SK-N-SH treated with all-trans-retinoic acid at 6 μM for 48 hours (cell line): Measurements from ENCODE around the gene SYNE1.

ENCODE experiments used
- ARNTL ChIP-seq: fragments of 450-650 bp; formaldehyde crosslinking; IDR thresholded peaks from 2 replicates; pipeline ENCODE4 v1.5.0; 2020; ENCODE audit warnings: low read depth, mild to moderate bottlenecking, moderate library complexity, borderline replicate concordance
- ESRRG ChIP-seq: fragments of 250-450 bp; sonication (Bioruptor Pico); IDR thresholded peaks from 2 replicates; pipeline ENCODE4 v1.6.1; 2021; ENCODE audit warnings: mild to moderate bottlenecking
- PATZ1 ChIP-seq: fragments of 250-450 bp; sonication (Bioruptor Pico); IDR thresholded peaks from 2 replicates; pipeline ENCODE4 v1.8.0; 2020; ENCODE audit warnings: mild to moderate bottlenecking, moderate library complexity, borderline replicate concordance
- RARB ChIP-seq: fragments of 250-450 bp; sonication (Bioruptor Pico); IDR thresholded peaks from 2 replicates; pipeline ENCODE4 v1.8.0; 2021; ENCODE audit warnings: mild to moderate bottlenecking, moderate library complexity
- TSHZ2 ChIP-seq: fragments of 250-450 bp; sonication (Bioruptor Pico); IDR thresholded peaks from 2 replicates; pipeline ENCODE4 v1.5.0; 2020; ENCODE audit warnings: mild to moderate bottlenecking, moderate library complexity
- ZC3H10 ChIP-seq: fragments of 250-450 bp; sonication (Bioruptor Pico); IDR thresholded peaks from 2 replicates; pipeline ENCODE4 v1.5.1; 2021; ENCODE audit warnings: mild to moderate bottlenecking, moderate library complexity
- TF ChIP-seq, protein P1 (sequence below): fragments of 250-450 bp; sonication (Bioruptor Pico); IDR thresholded peaks from 2 replicates; pipeline ENCODE4 v1.5.1; 2020; ENCODE audit warnings: low read depth, mild to moderate bottlenecking, moderate library complexity

- TF ChIP-seq ARNTL (no peak), TSHZ2 (CRISPR knock-in tag) (no peak), ESRRG (CRISPR knock-in tag) (no peak), RARB (CRISPR knock-in tag) (no peak), ZC3H10 (CRISPR knock-in tag) (no peak), PATZ1 (CRISPR knock-in tag) (no peak)
- TF ChIP-seq, protein P1, sequence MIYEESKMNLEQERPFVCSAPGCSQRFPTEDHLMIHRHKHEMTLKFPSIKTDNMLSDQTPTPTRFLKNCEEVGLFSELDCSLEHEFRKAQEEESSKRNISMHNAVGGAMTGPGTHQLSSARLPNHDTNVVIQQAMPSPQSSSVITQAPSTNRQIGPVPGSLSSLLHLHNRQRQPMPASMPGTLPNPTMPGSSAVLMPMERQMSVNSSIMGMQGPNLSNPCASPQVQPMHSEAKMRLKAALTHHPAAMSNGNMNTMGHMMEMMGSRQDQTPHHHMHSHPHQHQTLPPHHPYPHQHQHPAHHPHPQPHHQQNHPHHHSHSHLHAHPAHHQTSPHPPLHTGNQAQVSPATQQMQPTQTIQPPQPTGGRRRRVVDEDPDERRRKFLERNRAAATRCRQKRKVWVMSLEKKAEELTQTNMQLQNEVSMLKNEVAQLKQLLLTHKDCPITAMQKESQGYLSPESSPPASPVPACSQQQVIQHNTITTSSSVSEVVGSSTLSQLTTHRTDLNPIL (CRISPR knock-in tag) = no peak
Measured at GRCh38 chr6:152229330-152229729, 407.8 kb downstream of the SYNE1 start.
